Fibroblast of skin of abdomen (primary cell): ENCODE results near the gene OLFM1.
"Not testable (repeated sequence)": the region's sequence is repeated elsewhere in the genome, so short reads cannot be mapped to it uniquely, and the experiment has no call there.

Experiments used
- DNase-seq: peaks from one replicate; pipeline ENCODE4 v3.0.0-alpha.2; 2013

The OLFM1 gene

DNA sequence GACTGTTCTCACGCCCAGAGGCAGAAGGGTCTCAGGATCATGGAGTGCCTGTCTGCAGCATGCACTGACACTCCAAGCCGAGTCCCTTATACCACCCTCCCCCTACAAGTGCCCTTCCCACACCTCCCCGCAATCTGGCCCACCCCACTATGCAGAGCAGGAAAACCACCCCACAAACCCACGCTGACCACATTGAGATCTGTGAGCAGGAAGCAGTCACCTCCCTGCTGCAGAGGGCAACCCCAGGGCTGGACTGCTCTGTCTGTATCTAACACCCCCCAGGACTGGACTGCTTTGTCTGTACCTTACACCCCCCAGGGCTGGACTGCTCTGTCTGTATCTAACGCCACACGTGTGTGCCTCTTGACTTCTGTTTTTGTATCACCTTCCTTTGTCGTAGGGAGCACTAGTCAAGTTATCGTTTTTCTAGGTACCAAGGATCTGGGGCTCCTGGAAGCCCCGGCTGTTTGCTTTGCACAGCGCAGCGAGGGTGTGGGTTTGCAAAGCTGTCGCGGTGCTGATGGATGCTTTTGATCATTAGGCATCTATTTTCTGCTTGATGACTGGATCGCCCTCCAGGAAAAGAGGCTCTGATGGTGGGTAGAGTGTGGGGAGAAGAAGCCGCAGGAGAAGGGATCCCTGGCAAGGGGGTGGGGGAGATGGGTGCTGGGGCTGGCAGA lies 21.5 kb downstream of the OLFM1 start:
- no peak for DNase-seq

DNA sequence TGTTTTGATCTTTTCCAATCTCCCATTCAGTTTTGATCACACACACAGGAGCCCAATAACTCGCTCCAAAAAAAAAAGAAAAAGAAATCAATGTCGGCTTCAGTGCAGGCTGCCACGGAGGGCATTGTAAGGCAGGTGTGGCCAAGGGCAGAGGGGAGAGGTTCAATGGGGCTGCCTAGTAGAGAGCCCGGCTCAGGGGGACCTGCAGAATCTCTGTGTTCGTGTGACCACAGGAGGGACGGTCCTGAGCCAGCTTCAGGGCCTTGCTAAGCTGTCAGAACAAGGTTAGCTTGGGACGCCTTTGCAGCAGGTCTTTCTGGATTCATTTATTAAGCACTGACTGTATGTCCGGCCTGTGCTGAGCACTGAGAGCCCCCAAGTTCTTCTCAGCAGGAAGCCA lies 22.2 kb downstream of the OLFM1 start:
- no peak for DNase-seq

DNA sequence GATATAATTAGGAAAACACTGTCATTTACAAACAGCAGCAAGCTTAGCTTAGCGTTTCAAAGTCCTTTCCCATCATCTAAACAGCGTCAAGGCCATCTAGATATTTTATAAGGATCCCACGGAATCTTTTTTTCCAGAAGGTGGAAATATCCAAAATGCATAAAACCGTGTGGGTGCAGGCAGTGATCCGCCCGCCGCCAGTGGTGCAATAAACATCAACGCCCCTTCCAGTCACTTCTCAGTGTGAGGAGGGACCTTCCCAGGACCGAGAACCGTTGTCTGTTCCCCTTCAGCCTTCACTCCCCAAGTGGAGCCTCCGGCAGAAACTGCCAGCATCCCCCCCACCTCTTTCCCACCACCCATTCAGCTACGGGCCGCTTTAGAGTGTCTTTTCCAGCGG lies 22.9 kb downstream of the OLFM1 start:
- no peak for DNase-seq

DNA sequence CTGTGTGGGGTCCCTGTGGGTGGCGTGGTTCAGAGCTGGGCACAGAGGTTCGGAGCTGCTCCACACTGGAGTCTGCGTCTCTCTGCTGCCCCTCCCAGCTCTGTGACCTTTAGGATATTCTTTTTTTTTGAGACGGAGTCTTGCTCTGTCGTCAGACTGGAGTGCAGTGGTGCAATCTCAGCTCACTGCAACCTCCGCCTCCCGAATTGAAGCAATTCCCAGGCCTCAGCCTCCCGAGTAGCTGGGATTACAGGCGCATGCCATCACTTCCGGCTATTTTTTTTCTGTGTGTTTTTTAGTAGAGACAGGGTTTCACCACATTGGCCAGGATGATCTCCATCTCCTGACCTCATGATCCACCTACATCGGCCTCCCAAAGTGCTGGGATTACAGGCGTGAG lies 24.1 kb downstream of the OLFM1 start:
- DNase-seq = not testable (repeated sequence)

DNA sequence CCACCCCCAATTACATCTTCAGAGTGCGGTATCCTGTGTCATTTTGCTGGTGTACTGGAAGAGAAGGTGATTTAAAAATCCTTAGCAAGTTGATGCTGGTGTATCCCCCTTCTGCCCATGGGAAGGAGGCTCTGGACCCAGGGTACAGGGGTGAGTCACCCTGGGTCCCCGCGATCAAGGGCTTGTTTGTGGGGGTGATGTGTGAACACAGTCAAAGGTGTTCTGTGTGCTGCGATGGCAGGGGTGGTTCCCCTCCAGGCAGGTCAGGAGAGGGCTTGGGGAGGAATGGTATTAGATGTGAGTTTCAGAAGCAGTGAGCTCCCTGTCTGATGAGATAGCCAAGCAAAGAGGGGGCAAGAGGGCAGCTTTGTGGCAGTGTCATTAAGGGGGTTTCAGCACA lies 28.9 kb downstream of the OLFM1 start:
- DNase-seq = no peak

DNA sequence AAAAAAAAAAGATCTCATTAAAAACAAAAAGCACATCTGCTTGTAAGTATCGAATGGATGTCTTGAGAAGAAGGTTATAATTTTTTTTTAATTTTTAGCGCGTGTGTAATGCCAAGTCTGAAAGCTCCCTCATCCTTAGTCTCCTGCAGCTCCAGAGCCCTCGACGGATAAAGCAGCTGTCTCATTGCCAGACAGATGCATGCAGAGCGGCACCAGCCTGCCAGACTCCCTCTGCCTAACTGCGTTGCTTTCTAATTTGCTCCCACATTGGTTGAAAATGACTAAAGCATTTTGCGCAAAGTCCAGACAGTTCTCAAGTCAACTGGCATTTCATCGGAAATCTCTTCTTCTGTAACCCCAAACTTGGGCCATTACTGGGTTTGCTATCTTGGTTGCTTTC lies 29.4 kb downstream of the OLFM1 start:
- no peak for DNase-seq

DNA sequence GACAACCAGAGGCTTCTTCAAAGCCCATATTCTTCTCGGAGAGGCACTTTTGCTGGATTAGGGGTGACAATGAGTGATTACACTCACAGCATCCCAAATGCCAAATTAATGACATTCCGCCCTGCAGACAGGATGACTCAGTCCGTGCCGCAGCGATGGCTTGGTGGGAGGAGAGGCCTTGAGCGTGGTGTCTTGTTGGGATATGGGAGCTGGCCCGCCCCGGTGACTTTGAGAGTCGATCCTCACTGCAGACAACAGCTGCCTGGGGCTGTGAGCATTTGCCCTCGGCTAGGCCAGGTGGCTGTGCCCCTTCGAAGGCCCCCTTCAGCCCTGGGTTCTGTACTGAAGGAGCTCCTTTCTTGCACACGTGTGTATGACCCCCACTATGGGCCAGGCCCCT lies 29.8 kb downstream of the OLFM1 start:
- no peak for DNase-seq

DNA sequence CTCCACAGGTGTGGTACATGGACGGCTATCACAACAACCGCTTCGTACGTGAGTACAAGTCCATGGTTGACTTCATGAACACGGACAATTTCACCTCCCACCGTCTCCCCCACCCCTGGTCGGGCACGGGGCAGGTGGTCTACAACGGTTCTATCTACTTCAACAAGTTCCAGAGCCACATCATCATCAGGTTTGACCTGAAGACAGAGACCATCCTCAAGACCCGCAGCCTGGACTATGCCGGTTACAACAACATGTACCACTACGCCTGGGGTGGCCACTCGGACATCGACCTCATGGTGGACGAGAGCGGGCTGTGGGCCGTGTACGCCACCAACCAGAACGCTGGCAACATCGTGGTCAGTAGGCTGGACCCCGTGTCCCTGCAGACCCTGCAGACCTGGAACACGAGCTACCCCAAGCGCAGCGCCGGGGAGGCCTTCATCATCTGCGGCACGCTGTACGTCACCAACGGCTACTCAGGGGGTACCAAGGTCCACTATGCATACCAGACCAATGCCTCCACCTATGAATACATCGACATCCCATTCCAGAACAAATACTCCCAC lies 32.1 kb downstream of the OLFM1 start:
- no peak for DNase-seq

DNA sequence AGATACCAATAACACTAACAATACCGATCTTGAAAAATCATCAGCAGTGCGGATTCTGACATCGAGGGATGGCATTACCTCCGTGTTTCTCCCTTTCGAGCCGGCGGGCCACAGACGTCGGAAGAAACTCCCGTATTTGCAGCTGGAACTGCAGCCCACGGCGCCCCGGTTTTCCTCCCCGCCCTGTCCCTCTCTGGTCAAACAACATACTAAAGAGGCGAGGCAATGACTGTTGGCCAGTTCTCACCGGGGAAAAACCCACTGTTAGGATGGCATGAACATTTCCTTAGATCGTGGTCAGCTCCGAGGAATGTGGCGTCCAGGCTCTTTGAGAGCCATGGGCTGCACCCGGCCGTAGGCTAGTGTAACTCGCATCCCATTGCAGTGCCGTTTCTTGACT lies 32.8 kb downstream of the OLFM1 start:
- DNase-seq = no peak

DNA sequence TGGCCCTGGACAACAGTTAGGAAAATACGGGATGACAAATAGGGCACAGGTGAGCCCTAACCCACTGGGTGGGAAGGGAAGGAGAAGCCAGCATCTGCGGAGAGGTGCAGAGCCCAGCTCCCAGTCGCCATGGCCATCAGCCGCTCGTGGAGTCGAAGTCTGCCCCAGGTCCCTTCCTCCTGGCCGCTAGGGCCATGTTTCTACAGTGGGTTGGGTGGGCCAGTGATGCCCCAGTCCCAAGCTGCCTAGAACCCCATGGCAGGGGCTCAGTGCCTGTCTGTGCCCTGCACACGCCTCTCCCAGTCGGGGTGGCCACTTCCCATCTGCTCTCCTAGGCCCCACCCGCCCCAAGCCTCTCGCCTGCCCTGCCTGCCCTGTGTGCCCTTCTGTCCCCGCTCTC lies 34.8 kb downstream of the OLFM1 start:
- no peak for DNase-seq

DNA sequence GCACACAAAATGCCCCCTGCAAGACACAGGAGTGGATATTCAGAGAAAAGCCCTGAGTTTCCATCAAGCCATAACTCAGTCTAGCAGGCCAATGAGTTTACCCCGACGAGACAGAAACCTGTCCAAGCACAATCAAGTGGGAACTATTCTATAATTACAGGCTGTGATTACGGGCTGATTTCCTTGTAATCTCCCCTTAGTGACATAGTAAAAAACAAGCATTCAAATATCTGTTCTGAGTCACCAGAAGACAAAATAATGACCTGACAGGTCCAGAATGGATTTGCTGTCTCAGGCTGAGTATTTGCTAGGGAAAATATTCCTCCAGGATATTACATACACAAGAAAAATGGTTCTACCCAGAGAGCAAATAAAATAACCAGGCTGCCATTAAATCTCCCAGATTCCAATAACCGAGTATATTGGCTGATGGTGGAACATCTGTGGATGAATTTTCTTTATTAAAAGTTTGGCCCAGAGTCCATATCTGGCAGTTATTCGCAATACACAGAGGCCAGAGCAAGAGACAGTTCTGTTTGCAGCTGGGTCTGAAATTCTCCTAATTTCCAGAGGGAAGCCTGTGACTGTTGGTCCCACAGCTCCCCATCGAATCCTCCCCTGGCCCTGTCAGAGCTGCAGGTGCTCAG lies 35.8 kb downstream of the OLFM1 start:
- no peak for DNase-seq

DNA sequence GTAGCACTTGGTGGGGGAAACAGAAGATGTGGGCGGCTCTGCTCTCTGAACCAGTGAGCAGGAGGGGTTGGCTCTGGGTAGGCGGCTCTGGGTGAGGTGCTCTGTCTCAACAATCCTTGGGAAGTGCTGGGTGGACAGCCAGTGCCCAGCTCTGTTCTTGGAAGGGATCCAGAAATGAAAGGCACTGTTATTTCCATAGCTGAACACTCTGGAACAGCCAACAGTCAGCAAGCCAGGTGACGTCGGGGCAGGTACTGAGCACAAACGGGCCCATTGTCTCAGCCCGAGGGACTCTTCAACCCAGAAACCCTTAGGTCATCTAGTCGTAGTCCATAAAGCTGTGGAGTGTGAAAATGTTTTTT lies 36.3 kb downstream of the OLFM1 start:
- DNase-seq = no peak

DNA sequence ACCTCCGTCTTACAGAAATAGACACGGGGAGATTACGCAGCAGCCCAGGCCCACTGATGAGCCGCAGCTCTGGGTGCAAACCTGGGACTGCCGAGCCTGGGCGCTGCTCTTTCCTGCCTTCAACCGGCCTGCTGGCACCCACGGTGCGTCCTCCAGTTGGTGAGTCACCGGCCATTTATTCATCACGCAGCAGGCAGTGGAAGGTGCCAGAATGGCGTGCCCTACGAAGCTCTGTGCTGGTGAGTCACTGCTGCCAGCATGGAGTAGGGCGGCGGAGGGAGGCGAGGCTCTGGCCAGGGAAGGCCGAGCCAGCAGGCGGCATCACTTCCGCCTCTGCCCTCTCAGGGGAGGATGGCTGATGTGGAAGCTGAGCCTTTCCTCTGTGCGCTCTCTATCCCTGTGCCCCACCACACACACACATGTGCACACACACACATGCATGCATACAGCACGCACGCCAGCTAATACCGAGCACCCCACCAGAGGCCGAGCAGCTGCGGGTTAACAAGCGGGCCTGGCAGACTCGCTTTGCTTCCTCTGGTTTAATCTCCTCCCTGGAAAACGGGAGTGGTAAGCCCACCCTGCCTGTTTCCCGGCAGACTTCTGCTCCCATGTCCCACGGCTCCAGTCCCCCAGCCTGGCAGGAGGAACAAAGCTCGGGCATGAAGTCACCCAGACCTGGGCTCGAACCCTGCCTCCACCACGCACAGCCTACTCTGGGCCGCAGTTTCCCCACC lies 39.2 kb downstream of the OLFM1 start:
- no peak for DNase-seq

DNA sequence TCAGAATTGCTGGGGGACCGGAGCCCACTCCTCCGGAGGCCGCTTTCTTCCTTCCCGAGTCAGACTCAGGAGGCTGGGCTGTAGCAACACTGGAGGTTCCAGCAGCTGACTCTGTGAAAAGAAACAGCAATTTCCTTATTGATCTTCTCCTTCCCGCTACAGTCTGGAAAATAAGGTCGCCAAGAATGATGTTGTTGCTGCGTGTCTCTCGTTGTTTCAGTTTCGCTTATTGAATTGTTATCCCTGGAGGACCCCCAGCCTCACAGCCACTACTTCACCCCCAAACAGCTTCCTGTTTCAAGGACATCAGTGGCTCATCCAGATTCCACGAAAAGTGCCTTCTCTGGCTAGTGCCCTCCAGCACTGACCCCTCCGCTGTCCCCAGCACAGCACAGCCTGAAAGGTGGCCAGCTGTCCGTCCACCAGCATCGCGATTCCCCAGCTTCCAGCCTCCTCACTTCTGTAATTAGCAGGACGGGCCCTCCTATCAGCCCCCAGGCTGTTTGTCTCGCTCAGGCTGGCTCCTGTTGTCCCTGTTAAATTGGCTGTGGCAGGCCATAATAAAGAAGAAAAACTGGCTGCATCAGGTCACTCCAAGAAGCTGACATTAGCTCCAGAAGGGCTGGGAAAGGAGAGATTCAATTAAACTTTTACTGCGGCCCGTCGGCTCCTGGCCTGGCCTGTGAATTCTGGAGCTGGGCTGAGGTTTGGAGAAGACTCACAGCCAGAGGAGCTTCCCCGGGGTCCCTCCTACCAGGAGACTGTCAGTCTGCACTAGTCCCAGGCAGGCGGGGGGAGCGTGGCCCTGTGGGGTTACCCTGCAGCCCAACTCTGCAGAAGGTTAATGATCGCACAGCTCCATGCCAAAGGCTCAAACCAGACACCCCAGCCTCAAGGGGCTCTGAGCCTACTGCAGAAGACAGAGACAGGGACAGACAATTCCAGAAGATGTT lies 40.5 kb downstream of the OLFM1 start:
- DNase-seq = no peak

DNA sequence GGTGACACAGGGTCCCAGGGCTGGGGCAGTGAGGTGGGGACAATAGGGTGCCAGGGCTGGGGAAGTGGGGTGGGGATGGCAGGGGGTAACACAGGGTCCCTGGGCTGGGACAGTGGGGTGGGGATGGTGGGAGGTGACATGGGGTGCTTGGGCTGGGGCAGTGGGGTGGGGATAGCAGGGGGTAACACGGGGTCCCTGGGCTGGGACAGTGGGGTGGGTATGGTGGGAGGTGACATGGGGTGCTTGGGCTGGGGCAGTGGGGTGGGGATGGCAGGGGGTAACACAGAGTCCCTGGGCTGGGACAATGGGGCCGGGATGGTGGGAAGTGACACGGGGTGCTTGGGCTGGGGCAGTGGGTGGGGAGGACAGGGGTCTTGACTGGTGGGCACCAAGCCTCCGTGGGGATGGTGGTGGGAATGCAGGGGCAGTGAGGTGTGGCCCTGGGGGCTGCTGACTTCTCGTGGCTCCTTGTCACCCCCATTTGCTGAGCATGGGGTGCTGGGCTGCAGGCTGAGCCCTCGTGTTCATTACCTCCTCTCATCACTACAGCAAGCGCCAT lies 41.7 kb downstream of the OLFM1 start:
- no peak for DNase-seq

DNA sequence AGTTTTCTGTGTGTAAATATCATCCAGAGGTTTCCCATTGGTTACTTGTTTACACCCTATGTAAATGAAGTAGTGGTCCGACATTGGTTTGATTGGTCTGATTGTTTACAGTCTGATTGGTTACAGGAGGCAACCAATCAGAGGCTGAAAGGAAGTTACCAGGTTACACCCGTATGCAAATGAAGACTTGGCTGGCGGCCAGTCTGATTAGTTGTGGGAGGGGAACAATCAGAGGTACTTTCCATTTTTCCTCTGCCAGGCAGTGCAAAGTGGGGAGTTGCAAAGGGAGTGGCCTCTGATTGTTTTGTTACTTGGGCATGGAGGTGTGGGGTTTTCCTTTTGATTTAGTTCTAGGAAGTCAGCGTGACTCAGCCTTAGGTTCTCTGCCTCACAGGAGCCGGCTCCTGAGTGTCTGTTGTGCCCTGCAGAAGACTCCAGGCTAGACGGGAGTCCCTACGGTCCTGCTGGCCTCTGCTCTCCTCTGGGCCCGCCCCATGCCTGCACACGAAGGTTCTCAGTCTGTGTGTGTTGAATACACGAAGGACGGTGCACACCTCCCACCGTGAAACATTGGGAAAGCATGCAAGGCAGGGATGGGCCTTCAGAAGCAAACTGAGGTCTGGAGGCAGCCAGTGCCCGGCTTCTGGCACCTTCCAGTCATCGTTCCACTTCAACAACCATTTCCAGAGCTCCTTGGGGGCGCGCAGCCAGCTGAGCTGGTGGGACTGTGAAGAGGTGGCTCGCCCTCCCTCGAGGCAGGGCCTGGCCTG lies 42.9 kb downstream of the OLFM1 start:
- no peak for DNase-seq

DNA sequence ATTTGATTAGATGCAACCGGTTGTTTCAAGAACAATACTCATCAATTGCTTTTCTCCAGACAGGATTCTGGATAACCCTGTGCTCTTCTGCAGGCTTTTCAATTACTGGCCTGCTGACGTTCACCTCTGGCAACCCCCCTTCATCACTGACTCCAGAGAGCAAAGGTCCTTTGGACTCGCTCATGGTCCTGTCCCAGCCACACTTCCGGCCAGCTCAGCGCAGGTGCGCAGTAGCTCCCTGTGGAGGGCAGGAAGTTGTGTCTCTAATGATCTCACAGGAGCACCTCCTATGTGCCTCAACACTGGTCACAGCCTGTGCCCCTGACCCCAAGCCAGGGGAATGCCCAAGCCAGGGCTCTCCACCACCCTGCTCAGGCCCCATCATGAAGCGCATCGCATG lies 44.0 kb downstream of the OLFM1 start:
- no peak for DNase-seq

DNA sequence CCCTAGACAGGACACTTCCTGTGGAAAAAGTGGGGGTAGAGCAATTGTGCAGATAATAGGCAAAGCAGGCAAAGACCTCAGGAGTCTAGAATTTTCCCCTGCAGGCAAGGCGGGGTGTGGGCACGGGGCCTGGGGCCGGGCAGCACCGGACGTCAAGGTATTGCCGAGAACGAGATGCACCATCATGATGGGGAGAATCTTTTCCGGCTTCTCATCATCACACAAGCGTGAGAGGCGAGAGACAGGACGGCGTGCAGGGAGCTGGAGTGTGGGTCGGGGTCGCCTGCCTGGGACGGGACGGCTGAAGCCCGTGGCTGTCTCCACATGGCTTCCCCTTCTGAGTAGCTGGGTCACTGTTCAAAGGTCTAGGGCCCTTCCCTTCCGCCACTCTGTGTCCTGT lies 44.5 kb downstream of the OLFM1 start:
- DNase-seq = no peak

DNA sequence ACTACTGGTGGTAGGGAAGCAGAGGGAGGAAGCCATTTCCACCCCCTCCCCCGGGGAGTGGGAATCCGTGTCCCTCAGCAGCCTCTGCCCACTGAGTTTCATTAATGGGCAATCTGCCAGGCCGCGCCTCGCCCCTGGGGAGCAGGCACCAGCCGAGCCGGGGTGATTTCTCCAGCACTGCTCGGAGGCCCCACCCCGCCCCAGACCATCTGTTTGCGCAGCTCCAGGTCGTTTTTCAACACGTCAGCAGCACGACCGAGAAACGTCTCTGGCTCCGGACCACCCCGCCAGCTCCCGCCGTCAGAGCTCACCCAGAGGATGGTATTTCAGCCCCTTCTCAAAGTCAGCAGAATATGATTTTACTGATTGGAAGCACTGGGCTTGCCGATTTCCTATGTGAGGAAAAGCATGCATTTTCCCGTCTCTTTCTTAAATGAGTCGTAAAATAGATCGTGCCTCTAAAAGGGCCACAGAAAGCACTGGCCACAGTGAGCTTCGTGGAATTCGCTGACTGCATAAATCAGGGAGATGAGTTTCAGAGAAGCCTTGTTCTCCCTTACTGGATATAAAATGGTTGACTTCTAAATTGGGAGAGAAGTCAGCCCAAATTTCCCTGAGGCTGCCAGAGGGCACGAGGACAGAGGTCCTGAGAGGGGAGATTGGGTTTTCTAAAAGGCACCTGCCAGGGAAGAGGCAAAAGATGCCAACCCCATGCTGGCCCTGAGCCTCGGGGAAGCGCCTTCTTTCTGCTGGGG lies 47.0 kb downstream of the OLFM1 start:
- no peak for DNase-seq

DNA sequence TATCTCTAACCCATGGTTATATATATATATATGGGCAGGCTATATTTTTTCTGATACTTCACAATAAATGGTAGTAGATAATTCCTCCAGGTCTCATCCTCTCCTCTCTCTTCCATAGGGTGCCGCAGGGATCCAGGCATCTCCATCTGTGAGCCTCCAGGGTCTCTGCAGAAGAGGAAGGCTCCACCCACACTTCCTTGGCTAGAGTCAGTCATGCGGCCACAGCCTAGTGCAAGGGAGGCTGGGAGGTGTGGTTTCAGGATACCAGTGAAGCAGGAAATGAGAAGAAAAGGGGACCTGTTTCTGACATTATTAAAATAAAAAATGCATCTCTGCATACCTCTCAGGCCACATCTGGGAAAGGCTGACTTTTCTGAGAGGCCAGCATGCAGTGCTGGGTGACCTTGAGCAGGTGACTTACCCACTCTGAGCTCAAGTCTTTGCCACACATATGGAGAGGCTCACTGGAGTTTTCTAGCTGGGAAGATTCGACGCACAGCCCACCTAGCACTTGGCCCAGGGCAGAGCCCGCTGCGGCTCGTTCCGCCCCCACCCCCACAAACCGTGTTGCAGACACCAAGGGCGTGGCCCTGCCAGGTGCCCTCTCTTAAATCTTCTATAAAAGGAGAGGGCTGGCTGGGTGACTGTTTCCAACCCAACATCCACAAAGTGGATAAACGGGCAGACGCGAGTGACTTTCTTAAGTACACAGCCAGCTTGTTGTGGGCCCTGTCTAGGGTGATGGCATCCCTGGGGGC lies 47.9 kb downstream of the OLFM1 start:
- no peak for DNase-seq
